ENCODE measurements around the gene NPIPA5. TPM values are rescaled to one million over a fixed set of nuclear protein-coding genes. Genes with fewer than 3 reads are reported as not detected.

NPIPA5 gene
- total and polyA plus RNA-seq, 2 of the 13 experiments (the other 11 are each of a cell fraction or from before 2014, with no cell fraction given), result 9.7 to 21.5 TPM

GRCh38 chr16:15396948-15397594 is 19.0 kb upstream of the NPIPA5 start (continued):
- TF ChIP-seq ZBTB38 (CRISPR knock-in tag; IDR thresholded peaks at IDR 0.05) (peak; percentile 57), RARA (CRISPR knock-in tag; IDR thresholded peaks at IDR 0.05) (peak; percentile 64), MXI1 (IDR thresholded peaks at IDR 0.05; ENCODE audit: borderline replicate concordance, low read depth, low read length) (no peak), RFXAP (CRISPR knock-in tag; IDR thresholded peaks at IDR 0.05; ENCODE audit: borderline replicate concordance) (0 out of 2 replicates have a peak, but pooled peaks have one; percentile 14), BRCA1 (CRISPR knock-in tag; IDR thresholded peaks at IDR 0.05) (peak; percentile 73), MNT (IDR thresholded peaks at IDR 0.05) (0 out of 2 replicates have a peak, but pooled peaks have one; percentile 3), ATF3 (CRISPR knock-in tag; IDR thresholded peaks at IDR 0.05) (no peak), ZNF362 (CRISPR knock-in tag; IDR thresholded peaks at IDR 0.05; ENCODE audit: borderline replicate concordance) (no peak), PHB2 (IDR thresholded peaks at IDR 0.05; ENCODE audit: partially characterized antibody) (no peak), ZNF749 (CRISPR knock-in tag; IDR thresholded peaks at IDR 0.05; ENCODE audit: borderline replicate concordance) (no peak), TEAD2 (CRISPR knock-in tag; IDR thresholded peaks at IDR 0.05) (no peak), PRPF4 (IDR thresholded peaks at IDR 0.05; ENCODE audit: low read depth, low read length, poor library complexity, severe bottlenecking) (peak; percentile 28), ZNF546 (CRISPR knock-in tag; conservative IDR thresholded peaks at IDR 0.05) (0 out of 2 replicates have a peak, but pooled peaks have one; percentile 2), HNF1A (IDR thresholded peaks at IDR 0.05; ENCODE audit: low read depth) (no peak), HNF1A (CRISPR knock-in tag; IDR thresholded peaks at IDR 0.05; ENCODE audit: borderline replicate concordance) (no peak), ZNF790 (CRISPR knock-in tag; IDR thresholded peaks at IDR 0.05; ENCODE audit: borderline replicate concordance) (no peak), SALL2 (CRISPR knock-in tag; IDR thresholded peaks at IDR 0.05) (no peak; the same call in 1 of the 2 replicates), HCFC1 (IDR thresholded peaks at IDR 0.05; ENCODE audit: low read depth, low read length) (no peak)

Measured in HepG2 (cell line).